PFSK-1 (cell line): ENCODE results near the gene CBL.

Source experiments
- FOXP2 ChIP-seq: optimal IDR thresholded peaks from 2 replicates; pipeline ENCODE3; 2011; ENCODE audit warnings: borderline replicate concordance, control low read depth, inconsistent platforms; ENCODE audit not compliant: insufficient read depth; ENCODE audit errors: extremely low read length, extremely low read depth
- POLR2AphosphoS5 ChIP-seq: IDR thresholded peaks from 2 replicates; pipeline ENCODE4 v1.6.1; 2012; ENCODE audit warnings: low read depth, mild to moderate bottlenecking, control low read depth, low read length, moderate library complexity
- REST ChIP-seq, 2 experiments: IDR thresholded peaks; 2 replicates each; pipeline versions ENCODE4 v1.6.1 to v1.8.0; 2011 to 2012; ENCODE audit warnings: low read depth in 2 of 2, low read length in 2 of 2, control low read depth in 1 of 2, inconsistent platforms in 1 of 2, mild to moderate bottlenecking in 1 of 2, moderate library complexity in 1 of 2; ENCODE audit not compliant: insufficient read depth in 1 of 2
- SIN3A ChIP-seq: IDR thresholded peaks from 2 replicates; pipeline ENCODE4 v1.6.1; 2012; ENCODE audit warnings: mild to moderate bottlenecking, low read length, moderate library complexity, borderline replicate concordance; ENCODE audit not compliant: insufficient read depth
- TAF1 ChIP-seq: IDR thresholded peaks from 2 replicates; pipeline ENCODE4 v1.6.1; 2012; ENCODE audit warnings: low read length, control low read depth, borderline replicate concordance; ENCODE audit not compliant: insufficient read depth

The CBL gene

DNA sequence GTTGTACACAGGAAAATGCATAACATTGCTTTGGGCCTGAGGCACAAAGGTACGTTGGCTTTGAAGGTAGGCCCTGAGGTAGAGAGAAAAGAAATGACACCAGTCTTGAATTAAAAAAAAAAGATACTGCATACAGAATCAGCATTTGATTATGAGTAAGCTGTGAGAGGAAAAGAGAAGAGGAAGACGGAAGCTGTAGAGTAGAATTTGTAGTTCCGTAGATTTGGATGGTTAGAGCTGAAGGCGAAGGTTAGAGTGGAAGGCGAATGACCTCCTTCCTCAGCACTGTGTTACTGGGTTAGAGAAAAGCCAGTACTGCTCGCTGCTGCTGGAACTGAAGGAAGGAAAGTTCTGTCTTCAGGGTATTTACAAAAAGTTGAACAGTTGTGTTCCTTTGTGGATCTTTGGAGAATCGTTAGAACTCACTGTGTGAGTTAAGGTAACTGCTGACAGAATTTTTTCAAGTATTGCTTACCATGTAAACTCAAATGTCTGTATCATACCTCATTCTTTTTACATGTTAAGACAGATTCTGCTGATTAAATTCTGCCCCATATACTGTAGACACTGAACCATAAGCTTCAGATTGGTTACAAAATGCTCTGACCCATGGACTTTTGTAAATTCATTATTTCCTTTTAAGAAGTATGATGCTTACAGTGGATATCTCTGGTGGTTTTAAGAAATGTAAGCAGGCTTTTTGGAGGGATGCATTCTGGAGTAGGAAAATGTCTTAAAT, 60.5 kb downstream of the CBL start:
- no peak for TF ChIP-seq TAF1
- TF ChIP-seq POLR2AphosphoS5: no peak
- no peak for TF ChIP-seq SIN3A
- no peak for TF ChIP-seq FOXP2
- no peak for TF ChIP-seq REST (IDR thresholded peaks at IDR 0.05; ENCODE audit: insufficient read depth in 1 of 2, low read depth in 2 of 2, low read length in 2 of 2)

GRCh38 chr11:119267645-119268044, 61.5 kb downstream of the CBL start:
- TF ChIP-seq POLR2AphosphoS5 (no peak), TAF1 (no peak), SIN3A (no peak), FOXP2 (no peak), REST (IDR thresholded peaks at IDR 0.05; ENCODE audit: insufficient read depth in 1 of 2, low read depth in 2 of 2, low read length in 2 of 2) (no peak)

GRCh38 chr11:119273721-119274120, 67.6 kb downstream of the CBL start:
- TF ChIP-seq SIN3A (no peak), POLR2AphosphoS5 (no peak), TAF1 (no peak), REST (IDR thresholded peaks at IDR 0.05; ENCODE audit: insufficient read depth in 1 of 2, low read depth in 2 of 2, low read length in 2 of 2) (no peak), FOXP2 (no peak)

DNA sequence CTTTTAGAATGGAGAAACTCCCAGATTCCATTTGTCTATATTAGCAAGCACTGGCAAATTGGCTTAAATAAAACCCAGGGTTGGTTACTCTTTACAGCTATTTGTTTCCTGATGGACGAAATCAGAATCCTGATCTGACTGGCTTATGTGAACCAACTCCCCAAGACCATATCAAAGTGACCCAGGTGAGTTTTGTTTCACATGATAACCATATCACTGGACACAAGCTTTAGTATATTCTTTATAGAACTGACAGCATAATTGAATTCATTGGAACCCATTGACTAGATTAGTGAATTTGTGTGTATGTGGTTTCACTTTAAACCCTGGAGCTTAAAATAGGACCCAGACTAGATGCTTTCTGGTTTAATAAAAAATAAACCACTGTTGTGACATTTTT, 71.5 kb downstream of the CBL start:
- TF ChIP-seq TAF1 (no peak), REST (IDR thresholded peaks at IDR 0.05; ENCODE audit: insufficient read depth in 1 of 2, low read depth in 2 of 2, low read length in 2 of 2) (no peak), SIN3A (no peak), FOXP2 (no peak), POLR2AphosphoS5 (no peak)

DNA sequence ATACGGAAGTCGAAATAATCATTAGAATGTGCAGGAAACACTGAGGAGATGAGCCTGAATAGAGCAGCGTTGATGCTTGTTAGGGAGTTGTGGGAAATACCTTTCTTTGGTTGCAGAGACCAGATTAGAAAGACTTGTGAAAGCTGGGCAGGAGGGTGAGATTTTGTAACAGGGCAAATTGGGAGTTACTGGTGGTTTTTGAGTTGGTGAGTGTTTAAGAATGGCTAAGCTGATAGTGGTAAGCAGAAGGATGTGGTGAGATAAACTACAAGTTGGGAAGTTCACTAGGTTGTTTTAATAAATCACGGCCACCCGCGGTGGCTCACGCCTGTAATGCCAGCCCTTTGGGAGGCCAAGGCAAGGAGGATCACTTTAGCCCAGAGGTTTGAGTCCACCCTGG, 76.4 kb downstream of the CBL start:
- TF ChIP-seq SIN3A (no peak), TAF1 (no peak), REST (IDR thresholded peaks at IDR 0.05; ENCODE audit: insufficient read depth in 1 of 2, low read depth in 2 of 2, low read length in 2 of 2) (no peak), FOXP2 (no peak), POLR2AphosphoS5 (no peak)
